Right lobe of liver (tissue), 6 donors: ENCODE measurements around the gene ZDHHC6. TPM values are rescaled to one million over a fixed set of nuclear protein-coding genes. Genes with fewer than 3 reads are reported as not detected.
A peak's percentile ranks its signal among the peaks of the same experiment; 100 is the strongest.

Experiments used
- ATAC-seq, 4 donors: fragments of 200-7000 bp; cut with Tn5 transposase; one replicate each; pipeline ENCODE4 v1.9.1; 2020; ENCODE audit warnings: mild to moderate bottlenecking in 4 of 4, moderate library complexity in 4 of 4
- DNase-seq, 3 donors: peaks; one replicate each; pipeline ENCODE4 v3.0.0-alpha.2; 2020
- H3K27ac ChIP-seq, 3 donors: fragments of 200-600 bp; one replicate each; pipeline ENCODE4 v1.8.0; 2022
- H3K27me3 ChIP-seq, 2 donors: fragments of 200-600 bp; one replicate each; pipeline ENCODE4 v1.8.0; 2022
- H3K36me3 ChIP-seq, 4 donors: fragments of 200-600 bp; sonication (generic) in 1 of 4; one replicate each; pipeline versions ENCODE4 v1.5.1 to v1.8.0; 2017 to 2022; ENCODE audit warnings: control low read depth in 1 of 4
- H3K4me1 ChIP-seq, 4 donors: fragments of 200-600 bp; sonication (generic) in 1 of 4; one replicate each; pipeline versions ENCODE4 v1.5.1 to v1.8.0; 2017 to 2022; ENCODE audit warnings: control low read depth in 1 of 4
- H3K4me3 ChIP-seq, 3 donors: fragments of 200-600 bp; one replicate each; pipeline ENCODE4 v1.8.0; 2022
- H3K9me3 ChIP-seq, 4 donors: fragments of 200-600 bp; sonication (generic) in 1 of 4; one replicate each; pipeline versions ENCODE4 v1.5.1 to v1.8.0; 2017 to 2022; ENCODE audit warnings: control low read depth in 1 of 4
- CTCF ChIP-seq, 4 donors: fragments of 200-600 bp in 3 of 4; fragments of 450-650 bp in 1 of 4; IDR thresholded peaks; one replicate each; pipeline versions ENCODE4 v1.5.1 to v1.8.0; 2016 to 2022; ENCODE audit warnings: antibody characterized with exemption in 4 of 4, mild to moderate bottlenecking in 2 of 4
- POLR2A ChIP-seq: fragments of 450-650 bp; IDR thresholded peaks from one replicate; pipeline ENCODE4 v1.6.1; 2017; ENCODE audit warnings: antibody characterized with exemption, mild to moderate bottlenecking
- WGBS: methylation state at CpG from one replicate; pipeline ENCODE4 v1.1.6; 2018; ENCODE audit warnings: low coverage, low lambda C conversion rate; ENCODE audit not compliant: insufficient coverage; ENCODE audit errors: missing lambda C conversion rate; 5-methylcytosine and 5-hydroxymethylcytosine counted together
- intact Hi-C, 2 donors: fragments of 100-400 bp; cut with DNase I; formaldehyde crosslinking; loops; one replicate each; pipeline versions ENCODE4 v1.11.2 to v1.14.1; 2022
- total RNA-seq, 6 experiments: library from RNA; depleted of rRNA in 2 of 6; stranded (reverse); fragments of >200 nt in 2 of 6; fragmentation: NEBNext Ultra II Directional in 3 of 6; extraction: Animal tissue kit (Norgen Biotek cat#: 25700) in 3 of 6; gene quantifications; one replicate each; pipeline versions ENCODE4 v1.1.0 to v1.2.4, GENCODE V29; 2016 to 2023
- donor health status: DM: no; HTN: yes; CAD: no.
- donor health status: DM: no; HTN: no; CAD: no.
- donor health status: DM: no; HTN: no; CAD: no.
- donor health status: DM: no; HTN: yes; CAD: no.
- donor health status: DM: no; HTN: yes; CAD: no.

ZDHHC6 gene
- total RNA-seq, 6 experiments from 2014 or later, result 12.2 to 23.0 (median 16.0) TPM

GRCh38 chr10:112382515-112383235, 64.0 kb downstream of the ZDHHC6 start:
- Histone ChIP-seq H3K27me3 (no peaks in the 10 kb centered on the region), H3K4me3 (no peak overlapping the region), H3K4me1 (peaks cover 0 to 56% (median 24%) of the 10 kb centered on the region in 4 donors), H3K27ac (peak overlapping the region in 2 of 3 donors; percentile 33 to 45), H3K9me3 (no peaks in the 10 kb centered on the region), H3K36me3 (no peaks in the 10 kb centered on the region)
- TF ChIP-seq CTCF (IDR thresholded peaks at IDR 0.05), result no peak
- no peak for TF ChIP-seq POLR2A
- ATAC-seq (no peak), DNase-seq (no peak)
- WGBS, result 48% methylated on average over 8 of the region's 9 CpGs
- intact Hi-C loops, result no loop called here

Other genes starting within 250 kb of the ZDHHC6 start
- gene TECTB, start 163.5 kb downstream of the ZDHHC6 start, total RNA-seq, result under 1 TPM; 0.18 to 0.83 (median 0.49) TPM
- gene ACSL5, start 72.8 kb downstream of the ZDHHC6 start, total RNA-seq, result 10 to 100 TPM; 35.1 to 92.4 (median 73.8) TPM
- gene VTI1A, start 301 bp upstream of the ZDHHC6 start, total RNA-seq, result 10 to 100 TPM; 11.2 to 26.2 (median 12.3) TPM